NCI-H510A treated with DMSO at 0.1 percent for 48 hours (cell line): ENCODE measurements around the gene GABRQ.

Source experiments
- DNase-seq: peaks from one replicate; lab custom pipeline; 2025; lab: John Stamatoyannopoulos, UW

Gene GABRQ

DNA sequence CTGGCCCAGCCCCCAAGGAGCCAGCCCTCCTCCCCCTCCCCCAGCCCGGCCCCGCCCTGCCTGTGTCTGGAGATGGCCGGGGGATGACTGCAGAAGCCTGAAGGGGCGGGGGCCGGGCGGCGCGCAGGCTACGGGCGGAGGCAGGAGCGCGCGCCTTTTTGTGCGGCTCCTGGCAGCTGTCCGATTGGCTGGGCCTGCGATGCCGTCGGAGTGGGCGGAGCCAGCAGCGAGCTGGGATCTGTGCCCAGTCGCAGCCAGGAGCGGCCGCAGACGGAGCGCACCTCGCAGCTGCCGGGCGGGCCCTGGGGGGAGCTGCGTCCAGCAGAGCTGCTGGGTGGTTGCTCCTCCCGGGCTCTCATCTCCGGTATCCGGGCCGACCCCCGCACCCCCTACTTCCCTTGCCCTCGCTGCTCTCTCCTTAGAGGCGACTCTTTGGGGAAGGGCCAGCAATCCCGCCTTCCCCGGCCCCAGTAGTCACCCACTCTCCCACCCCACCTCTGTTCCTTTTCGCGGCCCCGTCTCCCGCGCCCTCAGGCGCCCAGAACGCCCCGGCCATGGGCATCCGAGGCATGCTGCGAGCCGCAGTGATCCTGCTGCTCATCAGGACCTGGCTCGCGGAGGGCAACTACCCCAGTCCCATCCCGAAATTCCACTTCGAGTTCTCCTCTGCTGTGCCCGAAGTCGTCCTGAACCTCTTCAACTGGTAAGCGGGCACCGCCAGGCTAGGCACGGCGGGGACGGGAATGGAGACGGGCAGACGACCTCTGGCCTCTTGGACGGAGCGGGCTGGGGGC, at the start of gene GABRQ:
GABRQ (plus strand) TSS at position 247 of the 794 bp plus-strand sequence; CDS start at position 555, 308 bp downstream.
- peak; percentile 67 for DNase-seq

GRCh38 chrX:152588206-152588605, 49.5 kb upstream of the GABRQ start:
- no peak for DNase-seq

GRCh38 chrX:152600853-152601633, 36.7 kb upstream of the GABRQ start:
- DNase-seq = peak; percentile 55

- DNase-seq = peak; percentile 5
Measured at GRCh38 chrX:152601848-152602616, 35.7 kb upstream of the GABRQ start.

DNA sequence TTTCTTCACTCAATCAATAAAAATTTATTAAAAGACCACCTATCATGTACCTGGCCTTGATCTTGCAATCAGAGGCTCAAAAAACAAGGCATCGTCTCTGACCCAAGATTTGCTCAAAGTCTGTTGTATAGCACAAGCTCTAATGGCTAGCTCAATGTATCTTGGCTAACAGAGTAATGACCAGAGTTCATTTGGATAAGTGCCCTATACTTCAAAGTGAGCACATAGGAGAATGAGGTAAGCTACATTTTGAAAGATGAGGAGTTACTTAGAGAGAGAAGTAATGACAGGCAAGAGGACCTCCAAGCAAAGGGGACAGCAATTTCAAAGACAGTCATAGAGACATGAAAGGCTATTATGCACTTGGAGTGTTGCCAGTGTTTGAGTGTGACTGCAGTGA, 22.9 kb upstream of the GABRQ start:
- no peak for DNase-seq

DNA sequence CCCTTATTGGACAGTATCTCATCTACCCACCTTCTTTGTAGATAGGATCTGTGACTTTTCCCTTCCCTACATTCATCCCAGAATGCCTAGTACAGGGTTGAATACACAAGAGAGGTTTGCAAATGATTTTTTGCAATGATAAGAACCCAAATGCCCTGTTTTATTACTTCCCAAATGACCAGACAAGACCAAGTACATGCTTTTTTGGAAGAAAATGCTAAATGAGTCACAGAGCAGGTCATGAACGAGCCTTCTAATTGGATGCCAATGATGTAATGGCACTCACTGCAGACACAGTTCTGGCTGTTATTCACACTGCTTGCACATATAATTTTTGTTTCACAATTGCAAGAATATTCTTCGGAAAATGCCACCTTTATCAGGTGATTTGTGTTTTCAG, 17.8 kb upstream of the GABRQ start:
- no peak for DNase-seq

GRCh38 chrX:152632445-152633097, 5.1 kb upstream of the GABRQ start:
- peak; percentile 28 for DNase-seq

DNA sequence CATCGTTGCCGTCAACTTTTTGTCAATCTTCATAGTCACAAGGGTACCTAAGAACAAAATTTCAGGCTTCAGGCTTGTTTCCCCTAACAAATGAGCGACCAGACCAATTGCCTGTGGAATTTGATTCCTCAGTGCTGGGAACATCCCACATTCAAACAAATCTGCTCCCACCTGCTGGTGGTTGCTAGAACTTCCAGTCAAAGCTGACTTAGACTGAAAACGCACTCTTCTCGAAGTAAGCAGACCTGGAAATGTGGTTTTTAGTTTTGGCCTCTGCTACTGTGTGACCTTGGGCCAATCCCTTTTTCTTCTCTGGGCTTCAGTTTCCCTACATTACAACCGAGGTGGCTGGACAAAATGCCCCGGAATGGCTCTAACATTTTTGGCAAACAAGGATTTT, 1.8 kb upstream of the GABRQ start:
- DNase-seq = peak; percentile 42

GRCh38 chrX:152638443-152638904, 779 bp downstream of the GABRQ start:
- peak; percentile 1 for DNase-seq

DNA sequence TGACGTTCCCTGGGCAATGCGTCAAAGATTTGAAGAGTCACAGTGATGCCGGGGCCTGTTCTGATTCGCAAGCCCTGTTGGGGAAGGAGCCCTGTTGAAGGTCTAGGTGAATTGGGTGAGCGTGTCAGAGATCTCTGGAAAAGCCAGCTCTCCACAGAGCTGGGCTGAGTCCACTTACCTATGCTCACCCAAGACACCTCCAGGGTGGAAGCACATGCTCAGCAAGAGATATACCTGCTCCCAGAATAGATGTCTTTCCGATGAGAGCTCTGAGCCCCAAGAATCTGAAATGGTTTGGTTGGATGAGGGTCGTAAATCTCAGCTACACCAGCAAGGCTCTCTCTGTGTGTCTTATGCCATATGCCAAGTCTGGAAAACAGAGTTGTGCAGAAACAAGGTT, 1.7 kb downstream of the GABRQ start:
- DNase-seq = no peak

DNA sequence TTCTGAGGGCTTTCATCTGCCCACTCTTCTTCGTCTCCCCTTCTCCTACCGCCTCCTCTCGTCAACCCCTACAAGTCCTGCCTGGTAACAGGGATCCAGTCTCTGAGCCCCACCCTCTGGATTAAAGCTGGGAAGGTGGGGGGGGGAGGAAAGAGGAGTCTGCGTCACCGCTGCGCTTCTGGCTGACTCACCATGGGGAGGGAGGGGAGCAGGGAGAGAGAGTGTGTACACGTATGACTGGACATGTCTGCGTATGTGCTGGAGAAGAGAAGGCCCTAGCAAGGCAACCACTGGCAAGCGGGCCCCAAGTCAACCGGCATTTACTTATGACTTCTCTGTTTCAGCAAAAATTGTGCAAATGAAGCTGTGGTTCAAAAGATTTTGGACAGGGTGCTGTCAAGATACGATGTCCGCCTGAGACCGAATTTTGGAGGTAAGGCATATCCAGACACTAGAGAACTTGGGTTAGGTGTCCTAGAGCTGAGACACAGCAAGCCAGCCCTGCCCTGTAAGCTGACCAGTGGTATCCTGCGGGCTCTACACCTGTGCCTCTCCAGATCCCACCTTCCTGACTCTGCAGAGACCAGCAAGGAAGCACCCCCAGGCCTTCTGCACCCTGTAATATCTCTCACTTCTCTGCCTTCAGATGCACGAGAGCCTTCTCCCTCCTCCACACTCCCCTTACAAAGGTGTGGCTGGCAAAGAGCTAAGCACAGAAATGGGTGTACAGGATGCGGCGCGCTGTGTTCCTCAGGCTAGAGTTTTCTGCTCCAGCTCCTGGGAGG, 2.5 kb downstream of the GABRQ start:
- DNase-seq = no peak

GRCh38 chrX:152641256-152641875, 3.7 kb downstream of the GABRQ start:
- no peak for DNase-seq

GRCh38 chrX:152641996-152642395, 4.3 kb downstream of the GABRQ start:
- no peak for DNase-seq

GRCh38 chrX:152642931-152643564, 5.4 kb downstream of the GABRQ start:
- DNase-seq = no peak

DNA sequence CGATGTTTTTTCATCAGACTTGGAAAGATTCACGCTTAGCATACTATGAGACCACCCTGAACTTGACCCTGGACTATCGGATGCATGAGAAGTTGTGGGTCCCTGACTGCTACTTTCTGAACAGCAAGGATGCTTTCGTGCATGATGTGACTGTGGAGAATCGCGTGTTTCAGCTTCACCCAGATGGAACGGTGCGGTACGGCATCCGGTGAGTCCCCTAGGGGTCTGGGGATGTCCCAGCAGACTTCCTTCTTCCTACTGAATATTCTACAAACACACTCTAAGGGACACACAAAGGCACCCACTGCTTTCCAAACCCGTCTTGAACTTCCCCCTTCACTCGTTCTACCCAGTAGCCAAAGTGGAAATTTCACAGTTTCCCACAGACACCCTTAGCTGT, 9.3 kb downstream of the GABRQ start:
- no peak for DNase-seq

DNA sequence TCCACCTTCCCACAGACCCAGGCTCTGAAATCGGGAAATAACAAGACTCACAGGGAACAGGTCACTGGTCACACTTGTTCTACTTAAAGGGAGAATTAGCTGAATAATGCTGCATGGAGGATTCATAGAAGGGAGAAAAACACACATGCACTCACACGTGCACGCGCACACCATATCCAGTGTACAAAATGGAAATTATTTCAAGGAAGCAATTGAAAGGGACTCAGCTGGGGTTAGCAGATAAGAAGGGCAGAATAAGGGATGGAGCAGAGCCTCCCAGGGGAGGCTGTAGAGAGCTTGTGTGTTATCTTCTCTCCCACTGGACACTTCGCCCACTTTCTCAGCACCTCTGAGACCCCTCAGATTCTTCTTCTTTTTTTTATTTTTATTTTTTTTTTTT, 10.3 kb downstream of the GABRQ start:
- no peak for DNase-seq

DNA sequence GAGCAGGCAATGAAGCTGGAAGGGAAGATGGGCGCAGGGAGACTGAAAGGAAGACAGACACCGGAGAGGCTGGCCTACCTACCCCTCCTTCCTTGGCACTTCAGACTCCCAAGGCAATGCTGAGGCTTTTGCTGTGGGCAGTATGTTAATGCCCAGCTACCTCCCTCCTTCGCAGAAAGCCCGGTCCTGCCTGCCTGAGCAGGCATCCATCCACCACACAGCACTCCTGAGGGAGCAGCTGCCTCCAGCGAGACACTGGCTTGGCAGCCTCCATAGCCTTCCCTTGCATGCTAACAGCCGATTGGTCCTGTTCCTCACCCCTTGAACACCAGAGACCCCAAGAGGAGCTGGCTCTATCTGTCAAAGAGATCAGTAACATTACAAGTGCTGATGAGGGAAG, 14.4 kb downstream of the GABRQ start:
- no peak for DNase-seq

- no peak for DNase-seq
Measured at GRCh38 chrX:152652467-152652866, 14.8 kb downstream of the GABRQ start.

GRCh38 chrX:152656087-152656486, 18.4 kb downstream of the GABRQ start:
- DNase-seq = no peak

- DNase-seq = no peak
Measured at GRCh38 chrX:152656890-152657289, 19.2 kb downstream of the GABRQ start.
